Activated naive CD4-positive, alpha-beta T cell (primary cell): ENCODE measurements around the gene PCLO.

Source experiments
- DNase-seq, 4 experiments: peaks; one replicate each; lab custom pipeline; 2025; lab: John Stamatoyannopoulos, UW

Gene PCLO, protein sequence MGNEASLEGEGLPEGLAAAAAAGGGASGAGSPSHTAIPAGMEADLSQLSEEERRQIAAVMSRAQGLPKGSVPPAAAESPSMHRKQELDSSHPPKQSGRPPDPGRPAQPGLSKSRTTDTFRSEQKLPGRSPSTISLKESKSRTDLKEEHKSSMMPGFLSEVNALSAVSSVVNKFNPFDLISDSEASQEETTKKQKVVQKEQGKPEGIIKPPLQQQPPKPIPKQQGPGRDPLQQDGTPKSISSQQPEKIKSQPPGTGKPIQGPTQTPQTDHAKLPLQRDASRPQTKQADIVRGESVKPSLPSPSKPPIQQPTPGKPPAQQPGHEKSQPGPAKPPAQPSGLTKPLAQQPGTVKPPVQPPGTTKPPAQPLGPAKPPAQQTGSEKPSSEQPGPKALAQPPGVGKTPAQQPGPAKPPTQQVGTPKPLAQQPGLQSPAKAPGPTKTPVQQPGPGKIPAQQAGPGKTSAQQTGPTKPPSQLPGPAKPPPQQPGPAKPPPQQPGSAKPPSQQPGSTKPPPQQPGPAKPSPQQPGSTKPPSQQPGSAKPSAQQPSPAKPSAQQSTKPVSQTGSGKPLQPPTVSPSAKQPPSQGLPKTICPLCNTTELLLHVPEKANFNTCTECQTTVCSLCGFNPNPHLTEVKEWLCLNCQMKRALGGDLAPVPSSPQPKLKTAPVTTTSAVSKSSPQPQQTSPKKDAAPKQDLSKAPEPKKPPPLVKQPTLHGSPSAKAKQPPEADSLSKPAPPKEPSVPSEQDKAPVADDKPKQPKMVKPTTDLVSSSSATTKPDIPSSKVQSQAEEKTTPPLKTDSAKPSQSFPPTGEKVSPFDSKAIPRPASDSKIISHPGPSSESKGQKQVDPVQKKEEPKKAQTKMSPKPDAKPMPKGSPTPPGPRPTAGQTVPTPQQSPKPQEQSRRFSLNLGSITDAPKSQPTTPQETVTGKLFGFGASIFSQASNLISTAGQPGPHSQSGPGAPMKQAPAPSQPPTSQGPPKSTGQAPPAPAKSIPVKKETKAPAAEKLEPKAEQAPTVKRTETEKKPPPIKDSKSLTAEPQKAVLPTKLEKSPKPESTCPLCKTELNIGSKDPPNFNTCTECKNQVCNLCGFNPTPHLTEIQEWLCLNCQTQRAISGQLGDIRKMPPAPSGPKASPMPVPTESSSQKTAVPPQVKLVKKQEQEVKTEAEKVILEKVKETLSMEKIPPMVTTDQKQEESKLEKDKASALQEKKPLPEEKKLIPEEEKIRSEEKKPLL (N-terminal part only)

DNA sequence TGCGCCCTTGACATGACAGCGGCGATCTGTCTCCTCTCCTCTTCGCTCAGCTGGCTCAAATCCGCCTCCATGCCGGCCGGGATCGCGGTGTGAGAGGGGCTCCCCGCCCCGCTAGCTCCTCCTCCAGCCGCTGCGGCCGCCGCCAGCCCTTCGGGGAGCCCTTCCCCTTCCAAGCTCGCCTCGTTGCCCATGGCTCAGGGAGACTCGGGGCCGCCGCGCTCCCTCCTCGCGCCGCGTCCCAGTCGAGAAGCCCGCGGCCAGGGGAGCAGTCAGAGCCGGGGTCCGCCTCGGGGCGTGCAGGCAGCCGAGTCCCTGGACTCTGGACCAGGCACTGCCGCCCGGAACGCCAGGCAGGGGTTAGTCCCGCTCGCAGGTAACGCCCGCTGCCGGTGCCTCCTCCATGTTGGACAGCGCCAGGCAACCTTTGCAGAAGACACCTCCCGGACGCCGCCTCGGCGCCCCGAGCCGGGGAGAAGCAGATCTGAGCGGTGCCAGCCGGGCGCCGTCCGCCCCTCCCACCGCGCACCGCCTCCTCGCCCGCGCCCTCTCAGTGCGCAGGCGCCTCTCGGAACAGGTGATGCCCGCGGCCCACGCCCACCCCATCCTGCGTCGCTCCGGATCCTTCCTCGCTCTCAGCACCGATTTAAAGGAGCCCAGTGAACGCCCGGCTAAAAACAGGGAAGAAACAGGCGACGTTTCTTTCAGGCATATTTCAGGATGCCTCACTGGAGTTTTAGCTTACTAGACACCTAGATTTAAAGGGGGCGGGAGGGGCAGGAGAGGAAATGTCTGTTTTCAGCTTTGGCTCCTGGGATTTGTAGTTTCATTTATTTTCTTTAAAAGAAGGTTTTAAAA, at the start of gene PCLO:
TSS of gene PCLO (minus strand) at position 483 of the 855 bp plus-strand sequence. CDS start at position 191, 292 bp downstream.
- DNase-seq = no peak

DNA sequence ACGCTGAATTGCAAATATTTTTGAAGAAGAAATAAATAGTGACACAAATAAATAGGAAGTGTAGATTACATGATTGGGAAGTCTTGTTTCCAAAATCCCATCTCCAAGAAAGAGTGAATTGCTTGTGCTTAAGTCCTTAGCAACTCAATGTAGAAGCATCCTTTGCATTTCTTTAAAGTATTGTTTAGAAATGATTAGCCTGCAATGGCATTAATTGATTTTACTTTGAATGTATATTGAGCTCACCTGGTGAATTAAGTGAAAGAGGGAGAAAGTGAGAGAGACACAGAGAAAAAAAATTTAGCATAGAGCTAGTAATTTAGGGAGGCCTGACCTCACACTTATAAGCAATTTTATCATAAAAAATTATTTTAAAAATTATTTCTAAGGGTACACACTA, 49.0 kb upstream of the PCLO start:
- DNase-seq = no peak

DNA sequence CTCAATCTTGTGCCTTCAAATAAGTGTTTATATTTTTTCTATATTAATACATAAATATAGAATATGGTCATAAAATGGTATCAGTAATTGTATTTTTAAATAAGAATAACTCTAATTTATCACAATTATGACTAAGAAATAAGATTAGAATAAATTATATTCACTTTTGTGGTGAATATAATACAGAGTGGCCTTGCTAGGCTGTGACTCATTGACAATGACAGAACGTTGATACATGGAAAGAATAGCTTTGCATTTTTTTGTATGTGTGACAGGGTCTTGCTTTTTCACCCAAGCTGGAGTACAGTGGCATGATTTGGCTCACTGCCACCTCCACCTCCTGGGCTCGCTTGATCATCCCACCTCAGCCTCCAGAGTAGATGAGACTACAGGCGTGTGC, 47.8 kb upstream of the PCLO start:
- no peak for DNase-seq

DNA sequence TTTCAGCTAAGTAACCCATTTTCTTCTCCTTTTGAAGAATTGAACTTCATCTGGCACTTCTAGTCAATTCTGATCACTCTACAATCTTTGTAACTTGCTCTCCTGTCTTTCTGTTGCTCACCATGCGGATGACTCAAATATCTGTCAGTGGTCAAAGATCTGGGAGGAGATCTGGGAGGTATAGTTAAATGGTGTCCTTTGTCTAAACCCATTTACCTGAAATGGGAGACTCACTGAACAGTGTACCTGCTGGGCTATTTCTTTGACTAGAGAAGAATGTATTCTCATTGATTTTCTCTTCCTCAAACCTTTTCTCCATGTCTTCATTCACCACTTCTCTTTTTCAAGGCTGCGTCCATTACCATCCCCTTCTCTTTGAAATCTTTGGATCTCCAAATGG, 42.0 kb upstream of the PCLO start:
- DNase-seq = no peak

DNA sequence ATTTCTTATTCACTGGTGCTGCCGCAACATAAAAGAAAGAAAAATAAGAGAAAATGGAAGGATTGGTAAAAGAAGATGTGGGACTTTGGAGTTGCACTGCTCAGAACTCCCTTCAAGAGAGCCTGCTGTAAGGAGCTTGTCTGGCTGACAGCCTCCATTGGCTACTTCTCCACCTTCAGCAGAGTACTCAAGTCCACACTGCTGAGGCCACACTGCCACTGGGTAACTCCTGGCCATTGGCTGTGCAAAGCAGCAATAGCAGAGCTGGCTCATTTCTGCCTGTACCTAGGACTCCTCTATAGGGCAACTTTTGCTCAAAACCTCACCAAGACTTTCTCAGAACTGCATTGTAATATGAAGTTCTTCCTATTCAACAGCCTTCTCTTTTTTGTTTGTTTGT, 38.7 kb upstream of the PCLO start:
- DNase-seq = no peak

DNA sequence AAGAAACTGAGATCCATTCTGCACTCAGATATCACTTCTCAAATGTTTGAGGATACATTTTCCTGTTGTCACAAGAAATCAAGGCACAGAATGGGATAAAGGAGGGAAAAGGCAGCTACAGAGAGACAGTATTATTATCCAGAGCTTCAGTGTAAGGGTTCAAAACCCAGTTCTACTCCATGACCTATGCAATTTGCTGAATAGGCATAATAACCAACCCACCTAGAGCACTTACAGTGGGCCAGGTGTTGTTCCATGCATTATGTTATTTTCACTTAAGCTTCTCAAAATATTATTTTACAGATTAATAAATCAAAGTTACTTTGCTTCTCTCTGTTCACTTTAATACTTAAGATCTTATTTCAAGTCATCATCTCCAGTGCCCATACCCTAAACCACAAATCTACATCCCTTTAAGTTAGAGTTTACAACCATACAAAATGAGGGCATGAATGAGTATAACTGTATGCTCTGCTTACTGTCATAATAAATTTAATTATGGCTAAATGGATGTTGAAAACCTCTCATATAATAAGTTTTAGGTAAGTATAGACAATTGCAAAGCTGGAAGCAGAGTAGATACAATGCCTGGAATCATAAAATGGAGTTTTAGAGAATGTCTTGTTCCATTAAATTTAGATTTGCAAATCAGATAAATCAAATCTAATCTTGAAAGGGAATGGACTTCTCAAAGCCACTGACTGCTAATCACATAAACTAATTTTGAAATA, 28.1 kb upstream of the PCLO start:
- no peak for DNase-seq

DNA sequence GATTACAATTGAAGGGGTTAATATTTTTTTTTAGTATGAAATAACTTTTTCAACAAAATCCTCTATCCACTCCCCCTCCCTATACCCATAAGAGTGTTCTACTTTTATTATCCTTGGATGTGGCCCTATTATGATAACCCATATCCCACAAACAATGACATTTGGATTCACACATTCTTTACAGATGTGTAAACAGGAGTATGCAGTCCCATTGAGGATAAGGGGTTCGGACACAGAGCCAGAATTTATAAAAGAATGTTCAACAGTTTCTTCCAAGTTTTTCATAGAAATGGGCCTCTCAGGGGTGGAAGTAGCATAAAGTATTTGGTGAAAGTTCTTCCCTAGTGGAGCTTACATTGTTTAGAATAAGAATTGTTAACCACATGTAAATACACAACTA, 16.1 kb upstream of the PCLO start:
- DNase-seq = no peak

DNA sequence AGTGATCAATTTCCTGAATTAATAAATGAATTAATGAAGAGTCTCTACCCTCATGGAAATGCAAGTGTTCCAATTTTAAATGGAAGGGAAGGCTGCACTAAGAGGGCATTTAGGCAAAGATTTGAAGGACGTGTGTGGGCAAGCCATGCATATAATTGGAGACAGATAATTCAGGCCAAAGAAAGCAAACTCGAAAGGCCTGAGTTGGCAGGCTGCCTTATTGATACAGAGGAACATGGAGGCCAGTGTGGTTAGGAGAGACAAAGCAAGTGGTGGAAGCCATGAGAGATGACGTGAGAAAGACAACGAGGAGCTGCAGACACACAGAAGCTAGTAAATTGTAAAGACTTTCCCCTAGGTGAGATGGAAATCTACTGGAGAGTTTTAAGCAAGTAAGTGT, 15.4 kb upstream of the PCLO start:
- DNase-seq = no peak

DNA sequence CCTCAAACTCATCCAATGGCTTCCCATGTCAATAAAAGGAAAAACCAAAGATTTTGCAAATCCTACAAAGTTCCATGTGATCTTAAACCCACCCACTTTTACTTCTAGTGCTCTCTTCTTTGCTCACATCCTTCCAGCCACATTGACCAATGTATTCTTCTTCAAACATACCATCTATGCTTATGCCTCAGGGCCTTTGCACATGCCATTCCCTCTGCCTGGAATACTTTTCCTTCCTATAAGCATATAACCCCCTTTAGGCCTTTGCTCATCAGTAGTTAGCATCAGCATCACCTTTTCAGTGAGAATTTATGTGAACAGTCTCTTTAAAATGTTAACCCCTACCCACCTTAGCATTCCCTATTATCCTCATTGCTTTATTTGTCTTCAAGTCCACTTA, 11.0 kb upstream of the PCLO start:
- no peak for DNase-seq

DNA sequence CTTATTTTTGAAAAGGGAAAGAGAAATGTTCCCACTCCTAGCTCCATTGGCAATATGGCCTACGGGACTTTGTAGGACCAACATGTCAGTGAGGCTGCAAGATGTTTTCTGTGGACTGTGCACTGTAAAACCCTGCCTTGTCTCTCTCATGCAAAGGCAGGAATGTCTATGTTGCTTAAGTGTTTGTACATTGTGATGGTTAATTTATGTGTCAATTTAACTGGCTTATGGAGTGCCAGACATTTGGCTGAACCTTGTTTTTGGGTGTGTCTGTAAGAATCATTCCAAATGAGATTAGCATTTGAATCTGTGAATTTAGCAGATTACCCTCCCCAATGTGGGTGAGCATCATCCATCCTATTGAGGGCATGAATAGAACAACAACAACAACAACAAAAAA, 4.1 kb upstream of the PCLO start:
- no peak for DNase-seq

DNA sequence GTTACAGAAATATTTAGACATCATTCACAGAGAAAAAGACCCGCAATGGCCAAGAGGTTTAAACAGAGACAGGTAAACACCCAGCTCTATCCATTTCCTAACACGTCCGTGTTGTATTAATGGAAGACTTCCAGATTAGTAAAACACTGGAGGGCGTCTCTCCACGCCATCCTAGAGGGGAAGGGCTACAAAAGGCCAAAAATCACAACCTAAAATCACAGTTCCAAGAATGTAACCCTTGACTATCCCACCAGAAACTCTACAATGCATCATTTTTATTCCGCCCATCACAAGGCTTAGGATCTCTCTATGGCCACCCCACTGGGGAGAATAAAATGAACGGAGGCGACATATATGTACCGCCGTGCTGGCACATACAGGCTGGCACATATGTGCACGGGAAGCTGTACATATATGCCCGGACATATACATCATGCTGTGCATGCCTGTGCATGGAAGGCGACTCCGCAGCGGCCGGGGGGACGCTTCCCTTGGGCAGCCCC, 734 bp downstream of the PCLO start:
- DNase-seq = no peak

DNA sequence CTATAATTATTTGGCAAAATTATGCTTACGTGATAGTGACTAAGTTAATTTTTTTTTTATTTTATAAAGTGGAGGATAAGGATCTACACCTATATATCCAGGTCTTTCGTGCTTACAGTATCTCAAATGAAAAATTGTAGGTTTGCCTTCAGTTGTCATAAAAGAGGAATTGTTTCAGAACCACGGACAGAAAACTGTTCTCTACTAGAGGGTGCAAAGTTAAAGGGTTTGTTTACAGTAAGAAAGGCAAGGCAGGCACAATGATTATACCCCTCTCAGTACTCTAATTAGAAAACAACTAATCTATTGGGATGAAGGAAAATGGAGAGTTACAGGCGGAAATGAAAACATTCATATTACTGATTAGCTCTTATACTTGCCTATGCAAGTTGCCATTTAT, 1.5 kb downstream of the PCLO start:
- DNase-seq = no peak

DNA sequence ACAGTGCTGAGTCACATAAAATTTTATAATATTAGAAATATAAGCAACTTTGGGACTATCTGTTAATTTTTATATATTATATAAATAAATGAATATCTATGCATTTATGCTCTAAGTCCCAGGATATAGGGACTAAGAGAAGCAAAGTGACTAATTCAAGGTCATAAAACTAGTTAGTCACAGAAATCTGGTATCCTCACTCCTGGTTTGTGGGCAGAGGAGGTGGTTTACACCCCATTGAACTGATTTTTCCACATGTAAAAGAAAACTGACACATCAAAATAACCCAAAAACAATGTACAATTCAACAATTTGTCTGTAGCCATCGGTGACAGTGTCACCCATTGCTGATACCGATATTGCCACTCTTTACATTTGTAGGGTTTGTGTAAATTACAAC, 3.0 kb downstream of the PCLO start:
- no peak for DNase-seq

DNA sequence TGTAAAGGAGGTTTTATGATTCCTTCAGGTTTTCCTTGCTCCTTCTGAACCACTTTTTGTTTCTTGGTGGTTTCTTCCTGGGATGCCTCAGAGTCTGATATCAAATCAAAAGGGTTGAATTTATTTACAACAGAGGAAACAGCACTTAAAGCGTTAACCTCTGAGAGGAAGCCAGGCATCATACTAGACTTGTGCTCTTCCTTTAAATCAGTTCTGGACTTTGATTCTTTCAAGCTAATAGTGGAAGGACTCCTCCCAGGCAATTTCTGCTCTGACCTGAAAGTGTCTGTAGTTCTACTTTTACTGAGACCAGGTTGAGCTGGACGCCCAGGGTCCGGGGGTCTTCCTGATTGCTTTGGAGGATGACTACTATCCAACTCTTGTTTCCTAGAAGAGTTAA, 6.7 kb downstream of the PCLO start:
- no peak for DNase-seq

DNA sequence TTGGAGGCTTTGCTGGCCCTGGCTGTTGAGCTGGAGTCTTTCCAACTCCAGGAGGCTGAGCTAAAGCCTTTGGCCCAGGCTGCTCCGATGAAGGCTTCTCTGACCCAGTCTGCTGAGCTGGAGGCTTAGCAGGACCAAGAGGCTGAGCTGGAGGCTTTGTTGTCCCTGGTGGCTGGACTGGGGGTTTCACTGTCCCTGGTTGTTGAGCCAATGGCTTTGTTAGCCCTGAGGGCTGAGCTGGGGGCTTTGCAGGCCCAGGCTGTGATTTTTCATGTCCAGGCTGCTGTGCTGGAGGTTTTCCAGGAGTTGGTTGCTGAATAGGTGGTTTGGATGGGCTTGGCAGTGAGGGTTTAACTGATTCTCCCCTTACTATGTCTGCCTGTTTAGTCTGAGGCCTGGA, 7.3 kb downstream of the PCLO start:
- DNase-seq = no peak

DNA sequence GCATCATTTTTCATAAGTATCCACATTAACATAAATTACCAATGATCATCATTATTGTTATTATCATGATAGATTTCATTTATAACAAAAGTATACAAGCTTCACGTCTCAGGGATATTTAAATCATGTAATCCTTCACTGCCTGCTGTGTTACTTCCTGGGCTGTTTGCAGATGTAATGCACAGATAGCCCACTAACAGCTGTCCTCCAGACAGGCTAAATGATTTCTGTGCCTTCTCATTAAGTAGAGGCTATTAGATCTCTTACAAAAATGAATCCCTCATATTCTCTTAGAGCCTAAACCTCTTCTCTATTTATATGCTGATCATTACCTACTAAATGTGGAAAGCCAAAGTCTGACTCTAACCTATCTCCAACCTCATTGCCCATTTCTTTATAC, 9.3 kb downstream of the PCLO start:
- no peak for DNase-seq

DNA sequence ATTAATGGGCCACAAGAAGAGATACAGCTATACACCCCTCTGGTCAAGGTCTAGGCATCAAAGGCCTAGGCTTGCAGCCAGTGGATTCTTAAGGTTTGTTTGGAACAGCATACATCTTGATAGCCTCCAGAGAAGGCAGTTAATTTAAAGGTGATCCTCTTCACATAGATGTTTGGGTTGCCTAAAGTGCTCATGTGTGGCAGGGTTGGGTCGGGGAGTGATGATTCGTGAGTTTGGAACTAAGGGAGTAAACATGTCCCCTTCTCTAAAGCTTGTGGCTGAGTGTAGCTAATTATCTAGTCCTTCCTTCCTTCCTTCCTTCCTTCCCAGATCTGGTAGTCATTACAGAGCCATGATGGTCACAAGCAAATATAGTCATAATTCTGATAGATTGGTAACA, 12.4 kb downstream of the PCLO start:
- no peak for DNase-seq

DNA sequence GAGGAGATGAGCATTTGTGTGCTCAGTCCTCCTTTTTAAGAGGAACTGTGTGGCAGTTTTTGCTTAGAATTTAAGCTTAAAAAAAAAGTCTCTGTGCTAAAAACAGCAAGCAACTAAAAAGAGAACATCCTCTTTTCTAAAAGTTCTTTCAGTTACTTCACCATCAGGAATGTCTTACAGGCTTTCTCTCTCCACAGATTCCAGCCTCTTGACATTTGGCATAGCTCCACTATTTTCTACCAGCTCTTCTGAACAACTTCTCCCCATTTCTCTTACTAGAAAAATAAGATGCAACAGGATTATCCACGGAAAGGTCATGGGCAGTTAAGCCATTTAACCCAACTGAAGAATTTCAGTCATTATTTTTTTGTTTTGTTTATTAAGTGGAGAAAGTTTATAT, 13.2 kb downstream of the PCLO start:
- DNase-seq = no peak

DNA sequence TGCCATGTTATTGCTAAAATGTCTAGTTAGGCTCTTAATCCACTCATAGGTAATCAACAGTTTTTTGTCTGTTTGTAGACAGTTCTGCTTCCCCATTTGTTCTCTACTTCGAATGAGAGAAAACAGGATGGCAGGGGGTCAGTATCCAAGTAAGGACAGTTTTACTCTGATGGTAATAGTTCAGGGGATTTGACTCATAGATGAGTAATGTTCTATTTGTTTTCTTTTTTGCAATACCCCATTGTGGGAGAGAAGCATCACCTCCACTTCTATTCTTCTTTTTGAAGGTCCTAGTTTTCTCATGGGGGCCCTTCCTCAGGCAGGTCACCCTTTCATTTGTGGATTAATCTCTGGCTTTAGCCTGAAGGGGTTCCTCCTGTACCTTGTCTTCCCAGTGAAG, 13.9 kb downstream of the PCLO start:
- no peak for DNase-seq

DNA sequence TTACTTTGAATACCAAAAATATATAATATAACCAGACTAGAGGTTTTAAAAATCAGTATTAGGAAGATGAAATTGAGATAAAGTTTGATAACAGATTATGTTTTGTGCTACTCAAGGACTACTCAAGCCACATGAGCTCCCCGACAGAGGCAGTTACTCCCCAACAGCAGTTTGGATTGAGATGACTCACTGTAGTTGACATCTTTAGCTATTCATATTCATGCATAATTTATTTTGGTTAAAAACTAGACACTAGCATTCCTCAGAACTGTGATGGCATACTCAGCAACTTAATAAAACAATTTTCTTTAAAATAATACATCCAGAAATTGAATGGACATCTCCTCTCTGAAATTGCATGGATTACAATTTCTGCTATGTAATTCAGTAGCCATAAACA, 19.6 kb downstream of the PCLO start:
- DNase-seq = no peak

DNA sequence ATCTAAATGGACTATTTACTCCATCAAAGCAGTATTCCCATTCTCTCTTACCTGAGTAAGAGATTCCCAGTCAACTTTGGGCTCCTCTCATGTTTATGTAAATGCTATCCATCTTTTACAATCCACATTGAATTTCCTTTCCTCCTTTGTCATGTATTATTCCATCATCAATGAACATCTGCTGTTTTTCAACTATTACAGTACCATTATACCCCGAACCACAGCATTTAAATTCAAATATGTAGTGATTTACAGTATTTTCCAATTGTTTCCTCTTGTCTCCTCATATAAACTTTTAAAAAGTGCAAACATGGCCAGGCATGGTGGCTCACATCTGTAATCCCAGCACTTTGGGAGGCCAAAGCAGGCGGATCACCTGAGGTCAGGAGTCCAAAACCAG, 20.3 kb downstream of the PCLO start:
- no peak for DNase-seq
